AG04449 (cell line): ENCODE measurements around the gene PRKCH.
A peak's percentile ranks its signal among the peaks of the same experiment; 100 is the strongest.
"Not testable (repeated sequence)": the region's sequence is repeated elsewhere in the genome, so short reads cannot be mapped to it uniquely, and the experiment has no call there.

ENCODE experiments used
- CTCF ChIA-PET: fragments of 350-600 bp; formaldehyde crosslinking; extraction: SDS; loops from one replicate; lab custom pipeline; 2021; ENCODE audit warnings: antibody characterized with exemption; lab: Yijun Ruan, JAX
- POLR2A ChIA-PET: fragments of 400-600, 350-600 bp; formaldehyde crosslinking; extraction: SDS; loops from one replicate; lab custom pipeline; 2020; ENCODE audit warnings: antibody characterized with exemption, inconsistent platforms; lab: Yijun Ruan, JAX
- DNase-seq: peaks from one replicate; pipeline ENCODE4 v3.0.0-alpha.2; 2010; ENCODE audit warnings: low read depth, low spot score
- H3K4me3 ChIP-seq: 2 replicates; pipeline ENCODE4 v1.5.1; 2011; ENCODE audit warnings: low read depth, mild to moderate bottlenecking, control low read depth, low read length
- TF ChIP-seq, protein P1 (sequence below): IDR thresholded peaks from one replicate; pipeline ENCODE4 v1.5.1; 2011; ENCODE audit warnings: mild to moderate bottlenecking, moderate library complexity, low read length, control low read depth, inconsistent platforms; ENCODE audit not compliant: insufficient read depth; ENCODE audit errors: missing control alignments

The PRKCH gene

GRCh38 chr14:61463664-61464285 is 142.4 kb downstream of the PRKCH start:
- TF ChIP-seq, protein P1, sequence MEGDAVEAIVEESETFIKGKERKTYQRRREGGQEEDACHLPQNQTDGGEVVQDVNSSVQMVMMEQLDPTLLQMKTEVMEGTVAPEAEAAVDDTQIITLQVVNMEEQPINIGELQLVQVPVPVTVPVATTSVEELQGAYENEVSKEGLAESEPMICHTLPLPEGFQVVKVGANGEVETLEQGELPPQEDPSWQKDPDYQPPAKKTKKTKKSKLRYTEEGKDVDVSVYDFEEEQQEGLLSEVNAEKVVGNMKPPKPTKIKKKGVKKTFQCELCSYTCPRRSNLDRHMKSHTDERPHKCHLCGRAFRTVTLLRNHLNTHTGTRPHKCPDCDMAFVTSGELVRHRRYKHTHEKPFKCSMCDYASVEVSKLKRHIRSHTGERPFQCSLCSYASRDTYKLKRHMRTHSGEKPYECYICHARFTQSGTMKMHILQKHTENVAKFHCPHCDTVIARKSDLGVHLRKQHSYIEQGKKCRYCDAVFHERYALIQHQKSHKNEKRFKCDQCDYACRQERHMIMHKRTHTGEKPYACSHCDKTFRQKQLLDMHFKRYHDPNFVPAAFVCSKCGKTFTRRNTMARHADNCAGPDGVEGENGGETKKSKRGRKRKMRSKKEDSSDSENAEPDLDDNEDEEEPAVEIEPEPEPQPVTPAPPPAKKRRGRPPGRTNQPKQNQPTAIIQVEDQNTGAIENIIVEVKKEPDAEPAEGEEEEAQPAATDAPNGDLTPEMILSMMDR, result no peak
- POLR2A ChIA-PET, result no interaction called here
- no peak for DNase-seq
- CTCF ChIA-PET, result interaction anchor here (0.7 to 5.6 kb wide), 4 partner anchors 12 to 374 kb away, joined by 3 to 127 read pairs (median 3); no protein-coding TSS in a partner anchor
- H3K4me3 ChIP-seq, result no peak overlapping the region

DNA sequence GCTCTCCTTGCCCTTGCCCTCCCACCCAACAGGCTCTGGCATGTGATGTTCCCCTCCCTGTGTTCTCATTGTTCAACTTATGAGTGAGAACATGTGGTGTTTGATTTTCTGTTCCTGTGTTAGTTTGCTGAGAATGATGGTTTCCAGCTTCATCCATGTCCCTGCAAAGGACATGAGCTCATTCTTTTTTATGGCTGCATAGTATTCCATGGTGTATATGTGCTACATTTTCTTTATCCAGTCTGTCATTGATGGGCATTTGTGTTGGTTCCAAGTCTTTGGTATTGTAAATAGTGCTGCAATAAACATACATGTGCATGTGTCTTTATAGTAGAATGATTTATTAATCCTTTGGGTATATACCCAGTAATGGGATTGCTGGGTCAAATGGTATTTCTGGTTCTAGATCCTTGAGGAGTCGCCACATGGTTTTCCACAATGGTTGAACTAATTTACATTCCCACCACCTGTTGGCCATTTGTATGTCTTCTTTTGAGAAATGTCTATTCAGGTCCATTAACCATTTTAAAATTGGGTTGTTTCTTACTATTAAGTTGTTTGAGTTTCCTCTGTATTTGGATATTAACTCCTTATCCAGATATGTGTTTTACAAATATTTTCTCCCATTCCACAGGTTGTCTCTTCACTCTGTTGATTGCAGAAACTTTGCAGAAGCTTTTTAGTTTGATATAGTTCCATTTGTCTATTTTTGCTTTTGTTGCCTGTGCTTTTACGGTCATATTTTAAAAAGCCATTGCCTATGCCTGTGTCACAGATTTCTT is 143.4 kb downstream of the PRKCH start:
- CTCF ChIA-PET, result interaction anchor here (1.1 to 5.6 kb wide), 5 partner anchors 8 to 373 kb away, joined by 3 to 127 read pairs (median 3); no protein-coding TSS in a partner anchor
- POLR2A ChIA-PET, result interaction anchor here (1.7 kb wide), 1 partner anchor 230 kb away, joined by 7 read pairs; the partner anchor contains the start of gene HIF1A
- not testable (repeated sequence) for DNase-seq, H3K4me3 ChIP-seq

DNA sequence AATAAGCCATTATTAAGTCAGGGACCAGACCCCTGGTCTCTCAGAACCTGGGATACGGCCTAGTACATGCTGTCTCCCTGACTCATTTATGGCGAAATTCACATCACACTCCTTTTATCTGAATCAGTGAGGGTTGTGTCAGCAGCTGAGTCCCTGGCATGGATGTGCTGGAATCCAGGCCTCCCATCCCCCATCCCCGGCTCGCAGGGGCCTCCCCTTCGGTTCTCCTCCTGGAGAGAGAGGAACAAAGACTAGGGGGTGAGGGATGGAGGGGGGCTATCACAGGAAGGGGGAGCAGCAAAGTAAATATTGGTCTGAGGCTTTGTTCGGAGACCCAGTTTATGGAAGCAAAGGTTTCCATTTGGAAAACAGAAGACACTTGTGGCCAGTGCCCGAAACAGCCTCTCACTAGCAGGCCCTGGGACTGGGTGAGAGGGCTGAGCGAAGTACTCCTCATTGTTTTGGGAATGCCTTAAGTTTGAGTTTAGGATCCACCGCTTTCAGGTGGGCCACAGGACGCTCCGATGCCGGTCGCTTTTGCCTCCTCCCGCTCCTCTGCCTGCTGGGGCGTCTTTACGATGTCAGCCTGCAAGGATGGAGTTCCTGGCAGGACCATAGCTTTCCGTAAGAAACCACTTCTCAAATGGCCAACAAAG is 145.0 kb downstream of the PRKCH start:
- H3K4me3 ChIP-seq, result no peak overlapping the region
- ChIA-PET CTCF (interaction anchor here (1.0 to 2.2 kb wide), 6 partner anchors 9 to 371 kb away, joined by 3 to 11 read pairs (median 3); no protein-coding TSS in a partner anchor), POLR2A (interaction anchor here (0.6 to 1.7 kb wide), 2 partner anchors 92 to 229 kb away, joined by 3 to 7 read pairs; partner anchors contain the start of gene HIF1A)
- DNase-seq, result peak; percentile 83
- TF ChIP-seq, protein P1, result no peak

- ChIA-PET CTCF (interaction anchor here (1.0 to 2.2 kb wide), 3 partner anchors 9 to 371 kb away, joined by 3 to 11 read pairs (median 3); no protein-coding TSS in a partner anchor), POLR2A (interaction anchor here (0.5 to 0.6 kb wide), 2 partner anchors 86 to 92 kb away, joined by 3 read pairs; no protein-coding TSS in a partner anchor)
- no peak overlapping the region for H3K4me3 ChIP-seq
- TF ChIP-seq, protein P1, result no peak
- DNase-seq, result no peak
Observed at GRCh38 chr14:61466905-61467280, 145.5 kb downstream of the PRKCH start.

- ChIA-PET CTCF (interaction anchor here (1.0 to 2.2 kb wide), 3 partner anchors 8 to 370 kb away, joined by 3 to 11 read pairs (median 3); no protein-coding TSS in a partner anchor), POLR2A (interaction anchor here (0.5 kb wide), 1 partner anchor 86 kb away, joined by 3 read pairs; no protein-coding TSS in a partner anchor)
- TF ChIP-seq, protein P1, result no peak
- no peak for DNase-seq
- H3K4me3 ChIP-seq, result no peak overlapping the region
Observed at GRCh38 chr14:61467296-61467695, 145.9 kb downstream of the PRKCH start.

- no peak for DNase-seq
- TF ChIP-seq, protein P1, result no peak
- CTCF ChIA-PET, result interaction anchor here (2.1 to 3.5 kb wide), 2 partner anchors 79 to 369 kb away, joined by 4 to 18 read pairs; no protein-coding TSS in a partner anchor
- POLR2A ChIA-PET, result no interaction called here
- no peak overlapping the region for H3K4me3 ChIP-seq
Observed at GRCh38 chr14:61468063-61468825, 146.9 kb downstream of the PRKCH start.
